Pancreas (tissue), 10 donors: ENCODE measurements around the gene ADGRG4. TPM values are rescaled to one million over a fixed set of nuclear protein-coding genes. Genes with fewer than 3 reads are reported as not detected.

Experiments
- ATAC-seq, 4 donors: fragments of 200-7000 bp; cut with Tn5 transposase; one replicate each; pipeline versions ENCODE4 v1.8.0 to v1.9.1; 2020; ENCODE audit warnings: mild to moderate bottlenecking in 4 of 4, moderate library complexity in 4 of 4
- DNase-seq, 6 donors: peaks; one replicate each; pipeline ENCODE4 v3.0.0-alpha.2; 2020
- FAIRE-seq: peaks from 2 replicates; lab custom pipeline; 2012; peaks lifted over from hg19 to GRCh38; lab: Jason Lieb, UNC
- H3K27ac ChIP-seq, 4 donors: fragments of 200-600 bp; sonication (generic); 1 replicate in 3 of 4; 2 replicates in 1 of 4; pipeline versions ENCODE4 v1.5.0 to v1.8.0; 2020
- H3K27me3 ChIP-seq, 4 donors: fragments of 200-600 bp; one replicate each; pipeline ENCODE4 v1.8.0; 2021
- H3K36me3 ChIP-seq, 3 donors: fragments of 200-600 bp; sonication (generic) in 1 of 3; one replicate each; pipeline versions ENCODE4 v1.5.0 to v1.8.0; 2020 to 2021
- H3K4me1 ChIP-seq, 3 donors: fragments of 200-600 bp; one replicate each; pipeline ENCODE4 v1.8.0; 2021
- H3K4me3 ChIP-seq, 4 donors: fragments of 200-600 bp; sonication (generic) in 2 of 4; one replicate each; pipeline versions ENCODE4 v1.5.0 to v1.8.0; 2020 to 2021
- H3K9me3 ChIP-seq, 4 donors: fragments of 200-600 bp; one replicate each; pipeline ENCODE4 v1.8.0; 2021
- CTCF ChIP-seq, 4 donors: fragments of 200-600 bp; sonication (generic) in 3 of 4; IDR thresholded peaks; one replicate each; pipeline versions ENCODE4 v1.5.0 to v1.8.0; 2021; ENCODE audit warnings: antibody characterized with exemption in 4 of 4
- WGBS, 2 donors: extraction: QIAGEN DNeasy Blood & Tissue Kit; methylation state at CpG; one replicate each; pipeline ENCODE4 v1.1.7; 2013; 5-methylcytosine and 5-hydroxymethylcytosine counted together
- intact Hi-C, 3 donors: fragments of 100-400 bp; cut with DNase I; formaldehyde crosslinking; loops; one replicate each; pipeline versions ENCODE4 v1.11.1 to v1.14.2; 2022
- polyA plus RNA-seq, 2 donors: library from polyadenylated mRNA; stranded (reverse); fragments of 200-250 nt; gene quantifications; one replicate each; pipeline ENCODE4 v1.2.3, GENCODE V29; 2013
- total RNA-seq, 6 donors: library from RNA; stranded (reverse); fragmentation: NEBNext Ultra II Directional in 4 of 6; extraction: Animal tissue kit (Norgen Biotek cat#: 25700) in 4 of 6; gene quantifications; one replicate each; pipeline versions ENCODE4 v1.2.1 to v1.2.4, GENCODE V29; 2021 to 2023
- donor health status: healthy with polysubstance abuse.
- donor health status: DM: no; HTN: no; CAD: no; lungs with moderate emphysema.
- donor health status: DM: no; HTN: no; CAD: no.
- donor health status: control.
- donor health status: control.
- donor health status: Bipolar disorder and iron deficiency.
- donor health status: DM: yes; HTN: yes; CAD: no.
- donor health status: DM: no; HTN: no; CAD: no.
- donor health status: DM: no; HTN: no; CAD: no.
- donor health status: DM: yes; HTN: yes; CAD: no.

Gene ADGRG4
- total and polyA plus RNA-seq, 8 donors: 0.02 TPM; not detected in 7

GRCh38 chrX:136380010-136380769 is 79.4 kb downstream of the ADGRG4 start:
- no peaks in the 10 kb centered on the region for H3K36me3 ChIP-seq
- no peak overlapping the region for H3K27ac ChIP-seq
- H3K4me1 ChIP-seq: no peaks in the 10 kb centered on the region
- FAIRE-seq (no peak), DNase-seq (no peak), ATAC-seq (no peak)
- intact Hi-C loops: no loop called here
- no peak for TF ChIP-seq CTCF (IDR thresholded peaks at IDR 0.05)
- no peak overlapping the region for H3K4me3 ChIP-seq
- H3K27me3 ChIP-seq: peaks cover 0 to 4% (median 2%) of the 10 kb centered on the region in 4 donors
- WGBS, 2 donors: 50 to 61% methylated on average over 1 of the region's 1 CpG
- no peaks in the 10 kb centered on the region for H3K9me3 ChIP-seq

GRCh38 chrX:136386173-136386572 is 85.4 kb downstream of the ADGRG4 start:
- ATAC-seq (peak in 3 of 4 donors; percentile 59 to 81 (median 77)), FAIRE-seq (no peak), DNase-seq (no peak)
- intact Hi-C loops: no loop called here
- Histone ChIP-seq H3K4me1 (no peaks in the 10 kb centered on the region), H3K27ac (no peak overlapping the region), H3K9me3 (no peaks in the 10 kb centered on the region), H3K36me3 (no peaks in the 10 kb centered on the region), H3K4me3 (no peak overlapping the region), H3K27me3 (peaks cover 0 to 5% (median 2%) of the 10 kb centered on the region in 4 donors)
- 12 to 36% methylated on average over 1 of the region's 1 CpG for WGBS, 2 donors
- TF ChIP-seq CTCF (IDR thresholded peaks at IDR 0.05): no peak

GRCh38 chrX:136386826-136387225 is 86.1 kb downstream of the ADGRG4 start:
- FAIRE-seq: no peak
- H3K27me3 ChIP-seq: peaks cover 0 to 4% (median 1%) of the 10 kb centered on the region in 4 donors

GRCh38 chrX:136387951-136388502 is 87.3 kb downstream of the ADGRG4 start:
- Histone ChIP-seq H3K27ac (no peak overlapping the region), H3K27me3 (peaks cover 0 to 4% (median 1%) of the 10 kb centered on the region in 4 donors), H3K9me3 (no peaks in the 10 kb centered on the region), H3K36me3 (no peaks in the 10 kb centered on the region), H3K4me1 (no peaks in the 10 kb centered on the region), H3K4me3 (no peak overlapping the region)
- 79 to 83% methylated on average over 3 of the region's 3 CpGs for WGBS, 2 donors
- intact Hi-C loops: no loop called here
- DNase-seq: no peak
- no peak for TF ChIP-seq CTCF (IDR thresholded peaks at IDR 0.05)
- FAIRE-seq: no peak
- ATAC-seq: no peak

More at GRCh38 chrX:136386826-136387225, 86.1 kb downstream of the ADGRG4 start:
- Histone ChIP-seq H3K36me3 (no peaks in the 10 kb centered on the region), H3K4me3 (no peak overlapping the region), H3K4me1 (no peaks in the 10 kb centered on the region), H3K27ac (no peak overlapping the region), H3K9me3 (no peaks in the 10 kb centered on the region)
- ATAC-seq (no peak), DNase-seq (no peak)
- intact Hi-C loops: no loop called here
- 63 to 88% methylated on average over 2 of the region's 2 CpGs for WGBS, 2 donors
- TF ChIP-seq CTCF (IDR thresholded peaks at IDR 0.05): no peak

- Histone ChIP-seq H3K4me1 (no peaks in the 10 kb centered on the region), H3K27me3 (peaks cover 0 to 5% (median 1%) of the 10 kb centered on the region in 4 donors), H3K9me3 (no peaks in the 10 kb centered on the region), H3K36me3 (no peaks in the 10 kb centered on the region), H3K27ac (no peak overlapping the region), H3K4me3 (no peak overlapping the region)
- TF ChIP-seq CTCF (IDR thresholded peaks at IDR 0.05): no peak
- DNase-seq: no peak
- FAIRE-seq: no peak
- 71 to 88% methylated on average over 2 of the region's 2 CpGs for WGBS, 2 donors
- ATAC-seq: no peak
- intact Hi-C loops: no loop called here
Measured at GRCh38 chrX:136390921-136391320, 90.2 kb downstream of the ADGRG4 start.
